LNCAP (cell line): ENCODE measurements around the gene SKAP2.

Source experiments
- CTCF ChIP-seq: fragments of 450-650 bp; IDR thresholded peaks from 2 replicates; pipeline ENCODE4 v1.5.1; 2017; ENCODE audit warnings: mild to moderate bottlenecking

SKAP2 gene

GRCh38 chr7:26864309-26865093 is at the start of gene SKAP2:
SKAP2 (minus strand) TSS chr7:26864590; CDS start chr7:26864429, 161 bp downstream.
- TF ChIP-seq CTCF = no peak

GRCh38 chr7:26912933-26913536 is 48.6 kb upstream of the SKAP2 start:
- no peak for TF ChIP-seq CTCF

- TF ChIP-seq CTCF = no peak
Measured at GRCh38 chr7:26912338-26912737, 47.9 kb upstream of the SKAP2 start.

- no peak for TF ChIP-seq CTCF
Measured at GRCh38 chr7:26910221-26910620, 45.8 kb upstream of the SKAP2 start.

- no peak for TF ChIP-seq CTCF
Measured at GRCh38 chr7:26900251-26900650, 35.9 kb upstream of the SKAP2 start.

GRCh38 chr7:26899519-26899918 is 35.1 kb upstream of the SKAP2 start:
- TF ChIP-seq CTCF = no peak

GRCh38 chr7:26898891-26899290 is 34.5 kb upstream of the SKAP2 start:
- no peak for TF ChIP-seq CTCF
